HepG2 (cell line): ENCODE data around the gene TYMP. TPM values are rescaled to one million over a fixed set of nuclear protein-coding genes. Genes with fewer than 3 reads are reported as not detected.

ENCODE experiments used
- ATAC-seq: fragments of 200-7000 bp; cut with Tn5 transposase; 3 replicates; pipeline ENCODE4 v1.9.1; 2020; ENCODE audit warnings: mild to moderate bottlenecking, moderate library complexity
- BruUV-seq: library from RNA; stranded (reverse); fragments of 400-500 nt; replicated peaks from 2 replicates; lab custom pipeline; 2021; lab: Mats Ljungman, UMichigan
- CTCF ChIA-PET: fragments of 300-600 bp; formaldehyde crosslinking; extraction: SDS; loops from one replicate; lab custom pipeline; 2021; ENCODE audit warnings: low total read pairs, inconsistent platforms, low intra/inter-chr PET ratio; lab: Yijun Ruan, JAX
- POLR2A ChIA-PET: fragments of 350-600 bp; sonication (Branson Sonifier 250); formaldehyde crosslinking; loops from one replicate; lab custom pipeline; 2020; ENCODE audit warnings: antibody characterized with exemption, inconsistent platforms; lab: Yijun Ruan, JAX
- DNase-seq: peaks from one replicate; pipeline ENCODE4 v3.0.0-alpha.2; 2015; ENCODE audit warnings: low spot score
- FAIRE-seq: peaks from 3 replicates; lab custom pipeline; 2011; peaks lifted over from hg19 to GRCh38; lab: Jason Lieb, UNC
- H2AFZ ChIP-seq: one replicate; pipeline ENCODE4 v1.6.1; 2011; ENCODE audit warnings: low read length, inconsistent platforms
- H3K27ac ChIP-seq: fragments of 300-600 bp; 3 replicates; pipeline ENCODE4 v1.8.0; 2011; ENCODE audit warnings: mixed run types, mild to moderate bottlenecking, mixed read lengths, low read length, inconsistent platforms; ENCODE audit not compliant: insufficient read depth; ENCODE audit errors: extremely low read length
- H3K27me3 ChIP-seq, 2 experiments: fragments of 200-600 bp in 1 of 2; 2 replicates in 1 of 2; 3 replicates in 1 of 2; pipeline versions ENCODE4 v1.6.0 to v1.8.0; 2011; ENCODE audit warnings: low read length in 2 of 2, mild to moderate bottlenecking in 2 of 2, moderate library complexity in 2 of 2, inconsistent platforms in 1 of 2; ENCODE audit not compliant: insufficient read depth in 2 of 2, control insufficient read depth in 1 of 2
- H3K36me3 ChIP-seq, 2 experiments: fragments of 200-600 bp in 1 of 2; replicated peaks in 1 of 2; 2 replicates in 1 of 2; 3 replicates in 1 of 2; pipeline versions ENCODE4 v1.5.1 to v1.8.0; 2011; ENCODE audit warnings: low read length in 2 of 2, inconsistent platforms in 1 of 2; ENCODE audit not compliant: insufficient read depth in 2 of 2, control insufficient read depth in 1 of 2
- H3K4me1 ChIP-seq: 2 replicates; pipeline ENCODE4 v1.5.1; 2012; ENCODE audit warnings: low read length, inconsistent platforms; ENCODE audit not compliant: insufficient read depth
- H3K4me2 ChIP-seq: 2 replicates; pipeline ENCODE4 v1.6.0; 2011; ENCODE audit warnings: low read depth, low read length, inconsistent platforms
- H3K4me3 ChIP-seq, 3 experiments: fragments of 200-600 bp in 1 of 3; sonication (generic), shearing (Covaris generic) in 1 of 3; replicated peaks in 1 of 3; 2 replicates each; pipeline ENCODE4 v1.5.1; 2011 to 2016; ENCODE audit warnings: low read length in 3 of 3, inconsistent platforms in 2 of 3, low read depth in 2 of 3, mild to moderate bottlenecking in 2 of 3, control low read depth in 1 of 3, mixed read lengths in 1 of 3; ENCODE audit not compliant: insufficient read depth in 1 of 3
- H3K79me2 ChIP-seq: one replicate; pipeline ENCODE4 v1.6.1; 2011; ENCODE audit warnings: low read length, inconsistent platforms; ENCODE audit not compliant: insufficient read depth
- H3K9ac ChIP-seq: 2 replicates; pipeline ENCODE4 v1.6.0; 2011; ENCODE audit warnings: mild to moderate bottlenecking, low read depth, low read length, inconsistent platforms; ENCODE audit not compliant: insufficient read depth
- H3K9me3 ChIP-seq: 2 replicates; pipeline ENCODE4 v1.5.1; 2012; ENCODE audit warnings: mild to moderate bottlenecking, low read length
- H4K20me1 ChIP-seq: 2 replicates; pipeline ENCODE4 v1.6.0; 2011; ENCODE audit warnings: inconsistent platforms, mild to moderate bottlenecking, low read length, moderate library complexity; ENCODE audit not compliant: insufficient read depth
- MEIS1 ChIP-seq: sonication (generic); formaldehyde crosslinking; IDR thresholded peaks from 2 replicates; pipeline ENCODE4 v1.9.0; 2021; ENCODE audit warnings: mild to moderate bottlenecking, missing genetic modification reagents, moderate library complexity, borderline replicate concordance
- RBFOX2 ChIP-seq: fragments of 200-400 bp; formaldehyde crosslinking; IDR thresholded peaks from 2 replicates; pipeline ENCODE4 v1.6.1; 2017; ENCODE audit warnings: low read depth, mild to moderate bottlenecking, low read length
- SYNCRIP ChIP-seq: fragments of 200-400 bp; formaldehyde crosslinking; IDR thresholded peaks from 2 replicates; pipeline ENCODE4 v1.6.1; 2018; ENCODE audit warnings: mild to moderate bottlenecking, low read depth, low read length; ENCODE audit not compliant: insufficient read depth
- ZNF235 ChIP-seq: sonication (generic); formaldehyde crosslinking; IDR thresholded peaks from 2 replicates; pipeline ENCODE4 v1.8.1; 2023; ENCODE audit warnings: mild to moderate bottlenecking, missing genetic modification reagents, borderline replicate concordance
- WGBS: methylation state at CpG from one replicate; pipeline ENCODE4 v1.1.6; 2017; ENCODE audit warnings: low lambda C conversion rate; 5-methylcytosine and 5-hydroxymethylcytosine counted together
- in situ Hi-C: cut with HindIII; loops from 2 replicates; pipeline ENCODE4 v1.10.0; 2017; ENCODE audit warnings: low pct_unique_long_range_greater_than_20kb; ENCODE audit not compliant: extremely low pct_ligation_motif_present
- intact Hi-C: fragments of 100-400 bp; cut with micrococcal nuclease; formaldehyde crosslinking; loops from one replicate; pipeline ENCODE4 v1.10.0; 2022; ENCODE audit not compliant: unreplicated experiment
- polyA plus RNA-seq, 8 experiments: library from polyadenylated mRNA; depleted of rRNA in 3 of 8; stranded (reverse) in 7 of 8; unstranded in 1 of 8; fragments of >200 nt; fragmentation: Illumina TruSeq in 4 of 8; extraction: Trizol in 4 of 8; gene quantifications; 2 replicates each; pipeline versions ENCODE4 v1.2.1 to v1.2.3, GENCODE V29; 2011 to 2016; ENCODE audit warnings: low read depth in 4 of 8, missing spikeins in 1 of 8, mixed read lengths in 1 of 8; ENCODE audit not compliant: insufficient read depth in 1 of 8
- total RNA-seq, 5 experiments: library from RNA; depleted of rRNA; stranded (reverse); fragments of >200 nt; fragmentation: Illumina TruSeq; extraction: Trizol; gene quantifications; 2 replicates each; pipeline ENCODE4 v1.2.3, GENCODE V29; 2016; ENCODE audit warnings: low read depth in 1 of 5
- TF ChIP-seq, protein P1 (sequence below): sonication (generic); formaldehyde crosslinking; IDR thresholded peaks from 2 replicates; pipeline ENCODE4 v1.4.0; 2020; ENCODE audit warnings: missing genetic modification reagents
- TF ChIP-seq, protein P2 (sequence below): IDR thresholded peaks from 2 replicates; pipeline ENCODE4 v1.6.1; 2016; ENCODE audit warnings: mild to moderate bottlenecking

Gene TYMP
- total and polyA plus RNA-seq, 2 of the 13 experiments (the other 11 are each of a cell fraction or from before 2014, with no cell fraction given) = 3.9 to 4.3 TPM

- TF ChIP-seq, protein P1, sequence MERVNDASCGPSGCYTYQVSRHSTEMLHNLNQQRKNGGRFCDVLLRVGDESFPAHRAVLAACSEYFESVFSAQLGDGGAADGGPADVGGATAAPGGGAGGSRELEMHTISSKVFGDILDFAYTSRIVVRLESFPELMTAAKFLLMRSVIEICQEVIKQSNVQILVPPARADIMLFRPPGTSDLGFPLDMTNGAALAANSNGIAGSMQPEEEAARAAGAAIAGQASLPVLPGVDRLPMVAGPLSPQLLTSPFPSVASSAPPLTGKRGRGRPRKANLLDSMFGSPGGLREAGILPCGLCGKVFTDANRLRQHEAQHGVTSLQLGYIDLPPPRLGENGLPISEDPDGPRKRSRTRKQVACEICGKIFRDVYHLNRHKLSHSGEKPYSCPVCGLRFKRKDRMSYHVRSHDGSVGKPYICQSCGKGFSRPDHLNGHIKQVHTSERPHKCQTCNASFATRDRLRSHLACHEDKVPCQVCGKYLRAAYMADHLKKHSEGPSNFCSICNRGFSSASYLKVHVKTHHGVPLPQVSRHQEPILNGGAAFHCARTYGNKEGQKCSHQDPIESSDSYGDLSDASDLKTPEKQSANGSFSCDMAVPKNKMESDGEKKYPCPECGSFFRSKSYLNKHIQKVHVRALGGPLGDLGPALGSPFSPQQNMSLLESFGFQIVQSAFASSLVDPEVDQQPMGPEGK (CRISPR knock-in tag) = peak; percentile 18; the same call in 1 of the 2 replicates
- TF ChIP-seq, protein P2, sequence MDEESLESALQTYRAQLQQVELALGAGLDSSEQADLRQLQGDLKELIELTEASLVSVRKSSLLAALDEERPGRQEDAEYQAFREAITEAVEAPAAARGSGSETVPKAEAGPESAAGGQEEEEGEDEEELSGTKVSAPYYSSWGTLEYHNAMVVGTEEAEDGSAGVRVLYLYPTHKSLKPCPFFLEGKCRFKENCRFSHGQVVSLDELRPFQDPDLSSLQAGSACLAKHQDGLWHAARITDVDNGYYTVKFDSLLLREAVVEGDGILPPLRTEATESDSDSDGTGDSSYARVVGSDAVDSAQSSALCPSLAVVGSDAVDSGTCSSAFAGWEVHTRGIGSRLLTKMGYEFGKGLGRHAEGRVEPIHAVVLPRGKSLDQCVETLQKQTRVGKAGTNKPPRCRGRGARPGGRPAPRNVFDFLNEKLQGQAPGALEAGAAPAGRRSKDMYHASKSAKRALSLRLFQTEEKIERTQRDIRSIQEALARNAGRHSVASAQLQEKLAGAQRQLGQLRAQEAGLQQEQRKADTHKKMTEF (CRISPR knock-in tag) = no peak
- TF ChIP-seq ZNF235 (CRISPR knock-in tag) (no peak), MEIS1 (CRISPR knock-in tag) (no peak)
Observed at GRCh38 chr22:50483977-50484853, 45.6 kb downstream of the TYMP start (continued).

- Histone ChIP-seq H4K20me1 (no peaks in the 10 kb centered on the region; the same call in 1 of the 2 replicates), H3K36me3 (no peaks in the 10 kb centered on the region), H3K4me3 (no peak overlapping the region), H3K4me2 (no peak overlapping the region), H2AFZ (no peak overlapping the region), H3K79me2 (no peaks in the 10 kb centered on the region), H3K9ac (no peak overlapping the region), H3K27me3 (peaks cover 0 to 4% of the 10 kb centered on the region in 2 experiments; a peak in 1 of 5 replicates), H3K27ac (no peak overlapping the region), H3K4me1 (peaks cover 66% of the 10 kb centered on the region), H3K9me3 (no peaks in the 10 kb centered on the region)
- FAIRE-seq = no peak
- DNase-seq = no peak
- no TSS peak for BruUV-seq
- POLR2A ChIA-PET = interaction anchor here (1.2 kb wide), 1 partner anchor 10 kb away, joined by 3 read pairs; no protein-coding TSS in a partner anchor
- intact Hi-C loops (no loop called here), in situ Hi-C loops (no loop called here)
- ATAC-seq = no peak
- CTCF ChIA-PET = no interaction called here
- 0 out of 2 replicates have a peak, but pooled peaks have one; percentile 8 for TF ChIP-seq RBFOX2
- no peak for TF ChIP-seq SYNCRIP
- WGBS = 100% methylated on average over 7 of the region's 8 CpGs
Observed at GRCh38 chr22:50483556-50483955, 46.3 kb downstream of the TYMP start.
